Natural killer cell (primary cell): ENCODE measurements around the gene DNAJC25. TPM values are rescaled to one million over a fixed set of nuclear protein-coding genes. Genes with fewer than 3 reads are reported as not detected.

ENCODE experiments used
- ATAC-seq, 3 donors: fragments of 150-1000 bp in 2 of 3; fragments of 200-7000 bp in 1 of 3; cut with Tn5 transposase; 1 replicate in 1 of 3; 2 replicates in 2 of 3; pipeline ENCODE4 v1.10.0; 2021; ENCODE audit warnings: mild to moderate bottlenecking in 2 of 3, moderate library complexity in 2 of 3
- DNase-seq, 2 donors: peaks; one replicate each; pipeline versions ENCODE4 v3.0.0 to v3.0.0-alpha.2; 2013 to 2021; ENCODE audit warnings: mixed read lengths in 1 of 2
- H3K27ac ChIP-seq: one replicate; pipeline ENCODE4 v1.5.1; 2013; ENCODE audit warnings: mild to moderate bottlenecking, low read length
- H3K27me3 ChIP-seq: one replicate; pipeline ENCODE4 v1.6.1; 2013; ENCODE audit warnings: low read length; ENCODE audit not compliant: control insufficient read depth, insufficient read depth
- H3K36me3 ChIP-seq: one replicate; pipeline ENCODE4 v1.6.1; 2013; ENCODE audit warnings: low read length; ENCODE audit not compliant: control insufficient read depth, insufficient read depth
- H3K4me1 ChIP-seq: one replicate; pipeline ENCODE4 v1.6.1; 2013; ENCODE audit warnings: low read length; ENCODE audit not compliant: control insufficient read depth, insufficient read depth
- H3K4me3 ChIP-seq: one replicate; pipeline ENCODE4 v1.5.1; 2013; ENCODE audit warnings: low read length
- H3K9me3 ChIP-seq: one replicate; pipeline ENCODE4 v1.6.1; 2013; ENCODE audit warnings: low read length; ENCODE audit not compliant: control insufficient read depth, insufficient read depth
- H3K27ac Mint-ChIP-seq, 2 donors: one replicate each; pipeline ENCODE4 v1.8.0; 2022; ENCODE audit warnings: mild to moderate bottlenecking in 2 of 2, mixed read lengths in 2 of 2, moderate library complexity in 1 of 2
- H3K27me3 Mint-ChIP-seq, 2 donors: one replicate each; pipeline ENCODE4 v1.8.0; 2022; ENCODE audit warnings: low read depth in 2 of 2, mixed read lengths in 2 of 2
- H3K36me3 Mint-ChIP-seq: one replicate; pipeline ENCODE4 v1.8.0; 2022; ENCODE audit warnings: mixed read lengths
- H3K4me1 Mint-ChIP-seq, 2 donors: one replicate each; pipeline ENCODE4 v1.8.0; 2022; ENCODE audit warnings: mixed read lengths in 2 of 2
- H3K4me3 Mint-ChIP-seq: one replicate; pipeline ENCODE4 v1.8.0; 2022; ENCODE audit warnings: mild to moderate bottlenecking, moderate library complexity, mixed read lengths
- H3K9me3 Mint-ChIP-seq, 2 donors: one replicate each; pipeline ENCODE4 v1.8.0; 2022; ENCODE audit warnings: mixed read lengths in 2 of 2
- CTCF ChIP-seq: fragments of 200-600 bp; IDR thresholded peaks from one replicate; pipeline ENCODE4 v1.8.0; 2022; ENCODE audit warnings: antibody characterized with exemption
- WGBS: methylation state at CpG from one replicate; pipeline ENCODE4 v1.1.7; 2013; ENCODE audit warnings: missing lambda C conversion rate; ENCODE audit not compliant: insufficient coverage; 5-methylcytosine and 5-hydroxymethylcytosine counted together
- intact Hi-C: fragments of 100-400 bp; cut with micrococcal nuclease; formaldehyde crosslinking; loops from one replicate; pipeline ENCODE4 v1.14.2; 2022
- total RNA-seq, 4 donors: library from RNA; stranded (reverse); fragments of 120-200 nt in 1 of 4; gene quantifications; one replicate each; pipeline versions ENCODE4 v1.2.3 to v1.2.4, GENCODE V29; 2013 to 2022

The DNAJC25 gene
- total RNA-seq, 3 donors from 2014 or later (not counting 1 experiment from before 2014, with no cell fraction given): 5.1 to 5.9 (median 5.7) TPM

- no peak for ATAC-seq
These were observed 15.3 kb downstream of the DNAJC25 start for GRCh38 chr9:111646417-111646816.

GRCh38 chr9:111648066-111648465, 16.9 kb downstream of the DNAJC25 start:
- H3K9me3 ChIP-seq: no peaks in the 10 kb centered on the region
- no peak overlapping the region for H3K27ac Mint-ChIP-seq
- DNase-seq (no peak), ATAC-seq (no peak)
- H3K4me3 Mint-ChIP-seq: no peak overlapping the region
- intact Hi-C loops: no loop called here
- TF ChIP-seq CTCF: no peak
- H3K4me3 ChIP-seq: no peak overlapping the region
- 100% methylated on average over 4 of the region's 4 CpGs for WGBS
- H3K4me1 ChIP-seq: no peaks in the 10 kb centered on the region
- H3K27me3 ChIP-seq: no peaks in the 10 kb centered on the region
- H3K27me3 Mint-ChIP-seq: no peaks in the 10 kb centered on the region
- no peaks in the 10 kb centered on the region for H3K9me3 Mint-ChIP-seq
- H3K36me3 Mint-ChIP-seq: no peaks in the 10 kb centered on the region
- peaks cover 0 to 5% of the 10 kb centered on the region in 2 donors for H3K4me1 Mint-ChIP-seq
- peaks cover 20% of the 10 kb centered on the region for H3K36me3 ChIP-seq
- no peak overlapping the region for H3K27ac ChIP-seq

More at GRCh38 chr9:111646417-111646816, 15.3 kb downstream of the DNAJC25 start:
- Histone ChIP-seq H3K9me3 (no peaks in the 10 kb centered on the region), H3K27me3 (no peaks in the 10 kb centered on the region), H3K4me3 (no peak overlapping the region), H3K4me1 (no peaks in the 10 kb centered on the region), H3K27ac (no peak overlapping the region), H3K36me3 (peaks cover 20% of the 10 kb centered on the region)
- no peak for DNase-seq
- H3K9me3 Mint-ChIP-seq: no peaks in the 10 kb centered on the region
- 100% methylated on average over 1 of the region's 2 CpGs for WGBS
- H3K36me3 Mint-ChIP-seq: no peaks in the 10 kb centered on the region
- no peak overlapping the region for H3K27ac Mint-ChIP-seq
- peaks cover 3 to 5% of the 10 kb centered on the region in 2 donors for H3K4me1 Mint-ChIP-seq
- H3K27me3 Mint-ChIP-seq: no peaks in the 10 kb centered on the region
- no peak for TF ChIP-seq CTCF
- intact Hi-C loops: no loop called here
- no peak overlapping the region for H3K4me3 Mint-ChIP-seq

GRCh38 chr9:111649016-111649415, 17.9 kb downstream of the DNAJC25 start:
- 100% methylated on average over 2 of the region's 4 CpGs for WGBS
- Mint-ChIP-seq H3K9me3 (no peaks in the 10 kb centered on the region), H3K36me3 (no peaks in the 10 kb centered on the region), H3K4me1 (no peaks in the 10 kb centered on the region), H3K27me3 (no peaks in the 10 kb centered on the region), H3K4me3 (no peak overlapping the region), H3K27ac (no peak overlapping the region)
- no peaks in the 10 kb centered on the region for H3K4me1 ChIP-seq
- ATAC-seq: no peak
- H3K27ac ChIP-seq: no peak overlapping the region
- H3K36me3 ChIP-seq: peaks cover 21% of the 10 kb centered on the region
- H3K27me3 ChIP-seq: no peaks in the 10 kb centered on the region
- no peaks in the 10 kb centered on the region for H3K9me3 ChIP-seq
- intact Hi-C loops: no loop called here
- no peak overlapping the region for H3K4me3 ChIP-seq
- TF ChIP-seq CTCF: no peak
- no peak for DNase-seq

GRCh38 chr9:111657051-111657450, 25.9 kb downstream of the DNAJC25 start:
- Histone ChIP-seq H3K27me3 (no peaks in the 10 kb centered on the region), H3K27ac (no peak overlapping the region), H3K4me3 (no peak overlapping the region), H3K4me1 (peaks cover 4% of the 10 kb centered on the region), H3K36me3 (peaks cover 2% of the 10 kb centered on the region), H3K9me3 (no peaks in the 10 kb centered on the region)
- DNase-seq (no peak), ATAC-seq (no peak)
- TF ChIP-seq CTCF: no peak
- 96% methylated on average over 6 of the region's 6 CpGs for WGBS
- H3K36me3 Mint-ChIP-seq: no peaks in the 10 kb centered on the region
- H3K4me1 Mint-ChIP-seq: peaks cover 2 to 9% of the 10 kb centered on the region in 2 donors
- no peak overlapping the region for H3K4me3 Mint-ChIP-seq
- intact Hi-C loops: no loop called here
- H3K27me3 Mint-ChIP-seq: no peaks in the 10 kb centered on the region
- no peaks in the 10 kb centered on the region for H3K9me3 Mint-ChIP-seq
- H3K27ac Mint-ChIP-seq: no peak overlapping the region
